GM23248 (cell line): Measurements from ENCODE around the gene LRIG3. TPM values are rescaled to one million over a fixed set of nuclear protein-coding genes. Genes with fewer than 3 reads are reported as not detected.

Experiments
- DNase-seq: peaks from one replicate; pipeline ENCODE4 v3.0.0-alpha.2; 2015
- H2AFZ ChIP-seq: fragments of 200-600 bp; sonication (generic); 2 replicates; pipeline ENCODE4 v1.6.1; 2016; ENCODE audit warnings: antibody characterized with exemption
- H3F3A ChIP-seq: fragments of 200-600 bp; sonication (generic); 2 replicates; pipeline ENCODE4 v1.6.1; 2016; ENCODE audit warnings: mild to moderate bottlenecking, antibody characterized with exemption, mixed run types; ENCODE audit not compliant: insufficient read depth
- H3K27ac ChIP-seq: fragments of 200-600 bp; sonication (generic); 2 replicates; pipeline ENCODE4 v1.5.1; 2016; ENCODE audit warnings: mild to moderate bottlenecking
- H3K27me3 ChIP-seq: fragments of 200-600 bp; sonication (generic); replicated peaks from 2 replicates; pipeline ENCODE4 v1.6.1; 2016; ENCODE audit warnings: mild to moderate bottlenecking; ENCODE audit not compliant: insufficient read depth
- H3K36me3 ChIP-seq: fragments of 200-600 bp; sonication (generic); 2 replicates; pipeline ENCODE4 v1.6.1; 2016; ENCODE audit warnings: low read depth, mild to moderate bottlenecking
- H3K4me1 ChIP-seq: fragments of 200-600 bp; sonication (generic); 2 replicates; pipeline ENCODE4 v1.6.1; 2016; ENCODE audit warnings: mild to moderate bottlenecking; ENCODE audit not compliant: insufficient read depth
- H3K4me2 ChIP-seq: fragments of 200-600 bp; sonication (generic); one replicate; pipeline ENCODE4 v1.6.1; 2016; ENCODE audit warnings: mild to moderate bottlenecking; ENCODE audit not compliant: unreplicated experiment
- H3K4me3 ChIP-seq: fragments of 200-600 bp; sonication (generic); 2 replicates; pipeline ENCODE4 v1.5.1; 2016; ENCODE audit warnings: mild to moderate bottlenecking
- H3K79me2 ChIP-seq: fragments of 200-600 bp; sonication (generic); 2 replicates; pipeline ENCODE4 v1.6.1; 2016; ENCODE audit warnings: mild to moderate bottlenecking; ENCODE audit not compliant: insufficient read depth
- H3K9ac ChIP-seq: fragments of 200-600 bp; sonication (generic); 2 replicates; pipeline ENCODE4 v1.6.1; 2016; ENCODE audit warnings: mild to moderate bottlenecking
- H3K9me2 ChIP-seq: fragments of 200-600 bp; sonication (generic); 2 replicates; pipeline ENCODE4 v1.6.1; 2016; ENCODE audit warnings: mixed run types, mild to moderate bottlenecking, moderate library complexity; ENCODE audit not compliant: insufficient read depth
- H3K9me3 ChIP-seq: fragments of 200-600 bp; sonication (generic); one replicate; pipeline ENCODE4 v1.6.1; 2017; ENCODE audit warnings: low read depth
- H4K20me1 ChIP-seq: fragments of 200-600 bp; sonication (generic); 2 replicates; pipeline ENCODE4 v1.6.0; 2016; ENCODE audit not compliant: insufficient read depth
- EZH2 ChIP-seq: fragments of 200-600 bp; sonication (generic); IDR thresholded peaks from 2 replicates; pipeline ENCODE4 v1.6.1; 2018; ENCODE audit warnings: antibody characterized with exemption, mild to moderate bottlenecking; ENCODE audit not compliant: insufficient read depth, poor library complexity, severe bottlenecking
- EZH2phosphoT487 ChIP-seq: fragments of 200-600 bp; sonication (generic); IDR thresholded peaks from 2 replicates; pipeline ENCODE4 v1.6.1; 2018; ENCODE audit warnings: antibody characterized with exemption, moderate library complexity, mild to moderate bottlenecking, low read depth; ENCODE audit not compliant: insufficient read depth
- WGBS, 2 experiments: methylation state at CpG; one replicate each; pipeline ENCODE4 v1.1.6; 2015 to 2017; ENCODE audit warnings: low lambda C conversion rate in 2 of 2, low coverage in 1 of 2; ENCODE audit errors: missing lambda C conversion rate in 2 of 2; 5-methylcytosine and 5-hydroxymethylcytosine counted together
- in situ Hi-C: fragments of 300-500 bp; cut with MboI; formaldehyde crosslinking; loops from 2 replicates; pipeline ENCODE4 v1.15.0; 2020
- polyA plus RNA-seq: library from polyadenylated mRNA; unstranded; fragments of >200 nt; fragmentation: Nextera tagmentation; extraction: Ambion mirVana; gene quantifications from 2 replicates; pipeline ENCODE4 v1.2.1, GENCODE V29; 2016
- total RNA-seq: library from RNA; depleted of rRNA; stranded (reverse); fragments of >200 nt; shearing (Covaris generic); gene quantifications from 2 replicates; pipeline ENCODE4 v1.2.3, GENCODE V29; 2014

The LRIG3 gene
- total and polyA plus RNA-seq, 2 experiments from 2014 or later, result 9.2 to 29.3 TPM

GRCh38 chr12:58901664-58902063, 18.6 kb downstream of the LRIG3 start:
- in situ Hi-C loops, result no loop called here
- Histone ChIP-seq H2AFZ (no peak overlapping the region), H4K20me1 (no peaks in the 10 kb centered on the region; the same call in 1 of the 2 replicates), H3K4me2 (no peak overlapping the region), H3K4me1 (no peaks in the 10 kb centered on the region), H3K36me3 (peaks cover 7% of the 10 kb centered on the region; the same call in 1 of the 2 replicates), H3K4me3 (no peak overlapping the region), H3F3A (no peaks in the 10 kb centered on the region), H3K27me3 (no peaks in the 10 kb centered on the region), H3K9me2 (no peaks in the 10 kb centered on the region), H3K27ac (no peak overlapping the region), H3K9ac (no peak overlapping the region), H3K79me2 (peaks cover 63% of the 10 kb centered on the region), H3K9me3 (no peaks in the 10 kb centered on the region)
- peak; percentile 20 for DNase-seq
- 59 to 63% methylated on average over 5 of the region's 5 CpGs for WGBS, 2 experiments
- TF ChIP-seq EZH2 (no peak), EZH2phosphoT487 (no peak)

GRCh38 chr12:58897969-58898368, 22.3 kb downstream of the LRIG3 start:
- in situ Hi-C loops, result loop anchor here (25.0 kb wide), 1 partner anchor 361 kb away; no protein-coding TSS in a partner anchor
- Histone ChIP-seq H3K4me2 (no peak overlapping the region), H4K20me1 (no peaks in the 10 kb centered on the region; the same call in 1 of the 2 replicates), H3K79me2 (peaks cover 86% of the 10 kb centered on the region), H3K27me3 (no peaks in the 10 kb centered on the region), H3K4me1 (peaks cover 6% of the 10 kb centered on the region; the same call in 1 of the 2 replicates), H3K36me3 (no peaks in the 10 kb centered on the region), H3K9me2 (no peaks in the 10 kb centered on the region), H3F3A (no peaks in the 10 kb centered on the region), H3K9ac (no peak overlapping the region), H3K27ac (no peak overlapping the region), H3K9me3 (no peaks in the 10 kb centered on the region), H2AFZ (no peak overlapping the region), H3K4me3 (no peak overlapping the region)
- 76 to 79% methylated on average over 4 of the region's 4 CpGs for WGBS, 2 experiments
- TF ChIP-seq EZH2phosphoT487 (no peak), EZH2 (no peak)
- DNase-seq, result no peak

- no peaks in the 10 kb centered on the region for H3K9me2 ChIP-seq
- no peak overlapping the region for H3K4me3 ChIP-seq
- TF ChIP-seq EZH2phosphoT487, result no peak
- no peak for TF ChIP-seq EZH2
- no peak overlapping the region for H3K9ac ChIP-seq
- no peak overlapping the region for H3K27ac ChIP-seq
- in situ Hi-C loops, result loop anchor here (25.0 kb wide), 1 partner anchor 359 kb away; no protein-coding TSS in a partner anchor
- no peak overlapping the region for H3K4me2 ChIP-seq
- no peaks in the 10 kb centered on the region; the same call in none of the 2 replicates for H4K20me1 ChIP-seq
- no peaks in the 10 kb centered on the region for H3K27me3 ChIP-seq
- DNase-seq, result no peak
- WGBS, 2 experiments, result 61 to 72% methylated on average over 1 of the region's 1 CpG
- no peaks in the 10 kb centered on the region for H3K9me3 ChIP-seq
- no peaks in the 10 kb centered on the region for H3K36me3 ChIP-seq
- H3K79me2 ChIP-seq, result peaks cover 97% of the 10 kb centered on the region
- no peak overlapping the region for H2AFZ ChIP-seq
- peaks cover 6% of the 10 kb centered on the region; the same call in 1 of the 2 replicates for H3K4me1 ChIP-seq
- H3F3A ChIP-seq, result no peaks in the 10 kb centered on the region
Measured at GRCh38 chr12:58896278-58896677, 24.0 kb downstream of the LRIG3 start.

- Histone ChIP-seq H3K79me2 (peaks cover 88% of the 10 kb centered on the region), H3K9me2 (no peaks in the 10 kb centered on the region), H3K27me3 (no peaks in the 10 kb centered on the region), H3K36me3 (peaks cover 3% of the 10 kb centered on the region; the same call in 1 of the 2 replicates), H4K20me1 (no peaks in the 10 kb centered on the region; the same call in none of the 2 replicates), H3K9ac (no peak overlapping the region), H3K4me1 (peaks cover 6% of the 10 kb centered on the region; the same call in 1 of the 2 replicates), H2AFZ (no peak overlapping the region), H3K27ac (no peak overlapping the region), H3F3A (no peaks in the 10 kb centered on the region), H3K4me3 (no peak overlapping the region), H3K4me2 (no peak overlapping the region), H3K9me3 (no peaks in the 10 kb centered on the region)
- in situ Hi-C loops, result loop anchor here (25.0 kb wide), 1 partner anchor 358 kb away; no protein-coding TSS in a partner anchor
- DNase-seq, result no peak
- WGBS, 2 experiments, result 74 to 79% methylated on average over 4 of the region's 4 CpGs
- TF ChIP-seq EZH2phosphoT487, result no peak
- TF ChIP-seq EZH2, result no peak
Measured at GRCh38 chr12:58895053-58895452, 25.3 kb downstream of the LRIG3 start.
